ENCODE measurements around the gene PPIC.

PPIC gene

GRCh38 chr5:123036391-123037103, at the start of gene PPIC:
TSS of gene PPIC (minus strand) at chr5:123036725. CDS start at chr5:123036625, 100 bp downstream.
- POLR2A ChIA-PET = interaction anchor here (1.0 to 1.3 kb wide), 2 partner anchors 46 to 475 kb away, joined by 3 read pairs; no protein-coding TSS in a partner anchor
- CTCF ChIA-PET = no interaction called here
- peak; percentile 89 for DNase-seq (ENCODE audit: extremely low spot score)
- TF ChIP-seq BHLHE40 (IDR thresholded peaks at IDR 0.05; ENCODE audit: borderline replicate concordance) (no peak), ARNT (IDR thresholded peaks at IDR 0.05) (no peak), SP1 (IDR thresholded peaks at IDR 0.05) (no peak), NFRKB (IDR thresholded peaks at IDR 0.05) (no peak), LEF1 (IDR thresholded peaks at IDR 0.05; ENCODE audit: borderline replicate concordance) (no peak), FOXA1 (IDR thresholded peaks at IDR 0.05) (no peak), SUZ12 (IDR thresholded peaks at IDR 0.05) (no peak), CTBP1 (IDR thresholded peaks at IDR 0.05; ENCODE audit: borderline replicate concordance) (no peak), ZNF384 (IDR thresholded peaks at IDR 0.05) (no peak), ELF4 (IDR thresholded peaks at IDR 0.05) (no peak), TARDBP (IDR thresholded peaks at IDR 0.05) (no peak), L3MBTL2 (conservative IDR thresholded peaks at IDR 0.05) (no peak), HDGF (IDR thresholded peaks at IDR 0.05; ENCODE audit: borderline replicate concordance) (no peak), FOXM1 (IDR thresholded peaks at IDR 0.05; ENCODE audit: borderline replicate concordance) (no peak), FOXK2 (IDR thresholded peaks at IDR 0.05) (no peak)

GRCh38 chr5:123085638-123086286, 49.2 kb upstream of the PPIC start:
- no peak for TF ChIP-seq ELF4 (IDR thresholded peaks at IDR 0.05)
- TF ChIP-seq FOXK2 (IDR thresholded peaks at IDR 0.05) = no peak
- POLR2A ChIA-PET = no interaction called here
- CTCF ChIA-PET = no interaction called here
- DNase-seq (ENCODE audit: extremely low spot score) = no peak

- ChIA-PET CTCF (no interaction called here), POLR2A (no interaction called here)
- no peak for TF ChIP-seq NFRKB (IDR thresholded peaks at IDR 0.05)
- TF ChIP-seq ZNF384 (IDR thresholded peaks at IDR 0.05) = no peak
- peak; percentile 28; the same call in 1 of the 2 replicates for TF ChIP-seq PKNOX1 (IDR thresholded peaks at IDR 0.05)
- DNase-seq (ENCODE audit: extremely low spot score) = no peak
These were observed 48.4 kb upstream of the PPIC start for GRCh38 chr5:123084730-123085605.

- CTCF ChIA-PET = no interaction called here
- POLR2A ChIA-PET = interaction anchor here (1.9 kb wide), 1 partner anchor 10 kb away, joined by 7 read pairs; no protein-coding TSS in a partner anchor
- no peak for DNase-seq (ENCODE audit: extremely low spot score)
- no peak for TF ChIP-seq L3MBTL2 (conservative IDR thresholded peaks at IDR 0.05)
- no peak for TF ChIP-seq CTBP1 (IDR thresholded peaks at IDR 0.05; ENCODE audit: borderline replicate concordance)
- no peak for TF ChIP-seq TARDBP (IDR thresholded peaks at IDR 0.05)
- TF ChIP-seq LEF1 (IDR thresholded peaks at IDR 0.05; ENCODE audit: borderline replicate concordance) = no peak
- TF ChIP-seq ARNT (IDR thresholded peaks at IDR 0.05) = no peak
- no peak for TF ChIP-seq FOXM1 (IDR thresholded peaks at IDR 0.05; ENCODE audit: borderline replicate concordance)
- no peak for TF ChIP-seq ELF4 (IDR thresholded peaks at IDR 0.05)
- TF ChIP-seq FOXK2 (IDR thresholded peaks at IDR 0.05) = no peak
- TF ChIP-seq SP1 (IDR thresholded peaks at IDR 0.05) = no peak
- TF ChIP-seq BHLHE40 (IDR thresholded peaks at IDR 0.05; ENCODE audit: borderline replicate concordance) = no peak
- no peak for TF ChIP-seq NFRKB (IDR thresholded peaks at IDR 0.05)
- TF ChIP-seq ZNF384 (IDR thresholded peaks at IDR 0.05) = no peak
These were observed 46.8 kb upstream of the PPIC start for GRCh38 chr5:123083298-123083697.

- POLR2A ChIA-PET = no interaction called here
- TF ChIP-seq LEF1 (IDR thresholded peaks at IDR 0.05; ENCODE audit: borderline replicate concordance) (no peak), TARDBP (IDR thresholded peaks at IDR 0.05) (no peak), NFRKB (IDR thresholded peaks at IDR 0.05) (no peak), ZNF384 (IDR thresholded peaks at IDR 0.05) (no peak), SP1 (IDR thresholded peaks at IDR 0.05) (no peak), FOXM1 (IDR thresholded peaks at IDR 0.05; ENCODE audit: borderline replicate concordance) (no peak), ARNT (IDR thresholded peaks at IDR 0.05) (no peak), CTBP1 (IDR thresholded peaks at IDR 0.05; ENCODE audit: borderline replicate concordance) (no peak), L3MBTL2 (conservative IDR thresholded peaks at IDR 0.05) (no peak), ELF4 (IDR thresholded peaks at IDR 0.05) (no peak), FOXA1 (IDR thresholded peaks at IDR 0.05) (no peak), BHLHE40 (IDR thresholded peaks at IDR 0.05; ENCODE audit: borderline replicate concordance) (no peak), SUZ12 (IDR thresholded peaks at IDR 0.05) (no peak), HDGF (IDR thresholded peaks at IDR 0.05; ENCODE audit: borderline replicate concordance) (no peak), FOXK2 (IDR thresholded peaks at IDR 0.05) (no peak), PKNOX1 (IDR thresholded peaks at IDR 0.05) (no peak)
- CTCF ChIA-PET = no interaction called here
- no peak for DNase-seq (ENCODE audit: extremely low spot score)
These were observed 43.7 kb upstream of the PPIC start for GRCh38 chr5:123080215-123080614.

GRCh38 chr5:123075521-123076163, 39.1 kb upstream of the PPIC start:
- no peak for DNase-seq (ENCODE audit: extremely low spot score)
- ChIA-PET CTCF (interaction anchor here (0.6 to 0.8 kb wide), 2 partner anchors 109 to 232 kb away, joined by 3 to 4 read pairs; no protein-coding TSS in a partner anchor), POLR2A (no interaction called here)
- TF ChIP-seq BHLHE40 (IDR thresholded peaks at IDR 0.05; ENCODE audit: borderline replicate concordance) (no peak), PKNOX1 (IDR thresholded peaks at IDR 0.05) (no peak), L3MBTL2 (conservative IDR thresholded peaks at IDR 0.05) (no peak), ARNT (IDR thresholded peaks at IDR 0.05) (no peak), FOXK2 (IDR thresholded peaks at IDR 0.05) (no peak), LEF1 (IDR thresholded peaks at IDR 0.05; ENCODE audit: borderline replicate concordance) (no peak), SUZ12 (IDR thresholded peaks at IDR 0.05) (no peak), HDGF (IDR thresholded peaks at IDR 0.05; ENCODE audit: borderline replicate concordance) (no peak)

Data from HEK293T (cell line).